Myometrial cell (primary cell): ENCODE results near the gene FUT2. TPM values are rescaled to one million over a fixed set of nuclear protein-coding genes. Genes with fewer than 3 reads are reported as not detected.

Source experiments
- total RNA-seq: library from RNA; depleted of rRNA; stranded (reverse); fragments of >200 nt; gene quantifications from 2 replicates; pipeline ENCODE4 v1.2.3, GENCODE V29; 2015

FUT2 gene
- total RNA-seq, result not detected in 2 replicates

GRCh38 chr19:48695743-48696352 is at the start of gene FUT2:
Gene FUT2 (plus strand): TSS chr19:48695971. CDS start chr19:48702957, 6,986 bp downstream.

DNA sequence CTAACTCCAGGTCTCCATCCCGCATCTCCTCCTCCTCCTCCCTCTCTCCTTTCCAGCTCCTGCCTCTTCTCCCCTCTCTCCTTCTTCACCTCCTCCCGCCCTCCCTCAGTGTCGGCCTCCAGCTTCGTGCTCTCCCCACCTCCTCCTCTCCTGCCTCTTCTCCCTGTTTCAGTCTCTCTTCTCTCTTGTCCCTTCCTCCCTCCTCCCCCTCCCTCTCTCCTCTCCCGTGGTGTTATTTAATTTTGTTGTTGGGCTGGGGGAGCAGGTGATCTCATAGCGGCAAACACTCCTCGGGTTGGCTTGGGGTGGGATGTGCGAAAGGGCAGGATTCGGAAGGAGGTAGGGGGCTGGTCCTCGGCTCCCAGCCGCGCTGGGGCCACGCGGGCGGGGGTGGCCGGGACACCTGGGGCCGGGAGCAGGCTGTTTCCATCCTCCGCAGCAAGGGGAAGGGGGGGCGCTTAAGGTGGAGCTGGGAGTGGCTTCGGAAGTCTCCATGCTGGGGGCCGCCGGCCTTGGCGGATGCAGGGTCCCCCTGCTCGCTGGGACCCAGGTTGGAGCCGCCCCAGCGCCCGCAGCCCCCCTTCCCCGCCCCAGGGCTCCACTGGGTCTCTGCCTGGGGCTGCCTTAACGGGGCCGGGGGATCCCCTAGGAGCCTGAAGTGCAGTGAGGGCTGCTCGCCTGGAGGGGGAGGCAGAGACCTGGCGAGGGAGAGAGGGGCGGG is 49.6 kb upstream of the FUT2 start, which contains the start of gene CA11:
Gene CA11, minus strand, starts transcription at position 187 of the 721 bp plus-strand sequence. CDS start 555 bp downstream, outside the sequence.

GRCh38 chr19:48672994-48673393 is 22.8 kb upstream of the FUT2 start, which contains the start of gene NTN5:
Gene NTN5 (minus strand): TSS chr19:48673017. CDS start chr19:48670986, 2,031 bp downstream.

DNA sequence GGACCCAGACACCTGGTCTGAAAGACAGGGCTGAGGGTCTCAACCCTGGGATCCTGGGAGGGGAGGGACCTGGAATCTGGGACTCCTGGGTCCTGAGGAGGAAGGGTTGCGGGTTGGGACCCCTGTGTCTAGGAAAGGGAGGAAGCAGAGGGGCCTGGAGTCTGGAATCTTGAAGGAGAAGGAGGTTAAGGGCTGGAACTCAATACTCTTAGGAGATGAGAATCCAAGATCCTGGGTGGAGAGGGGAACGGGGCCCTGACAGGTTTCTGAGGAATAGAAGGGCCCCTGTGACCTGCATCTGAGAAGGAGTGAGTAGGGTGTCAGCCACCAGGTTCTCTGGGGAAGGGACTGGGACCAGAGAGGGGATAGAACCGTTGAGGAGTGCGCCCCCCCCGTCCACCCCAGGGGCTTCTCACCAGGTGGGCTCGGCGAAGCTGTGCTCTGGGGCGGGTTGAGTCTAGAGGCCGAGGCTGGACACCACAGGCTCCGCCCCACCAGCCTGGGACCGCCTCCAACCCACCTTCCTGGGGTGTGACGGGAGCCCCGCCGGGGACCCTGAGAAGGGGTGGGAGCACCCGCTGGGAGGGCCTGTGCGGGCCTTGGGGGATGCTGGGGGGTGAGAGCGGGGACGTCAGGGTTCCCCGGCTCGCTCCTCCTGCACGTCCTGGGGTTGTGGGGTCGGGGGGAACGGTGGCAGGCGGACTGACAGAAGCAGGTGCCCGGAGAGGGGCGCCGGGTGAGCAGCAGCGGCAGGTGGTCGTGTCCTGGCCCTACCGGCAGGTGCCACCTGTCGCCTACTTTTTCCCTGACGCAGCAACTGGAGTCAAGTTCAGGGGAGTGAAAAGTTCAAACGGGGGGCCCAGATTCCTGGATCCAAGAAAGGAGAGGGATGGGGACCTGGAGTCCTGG is 23.7 kb downstream of the FUT2 start, which contains the start of gene MAMSTR:
Gene MAMSTR, minus strand, starts transcription at position 463 of the 909 bp plus-strand sequence. CDS start 694 bp downstream, outside the sequence.

DNA sequence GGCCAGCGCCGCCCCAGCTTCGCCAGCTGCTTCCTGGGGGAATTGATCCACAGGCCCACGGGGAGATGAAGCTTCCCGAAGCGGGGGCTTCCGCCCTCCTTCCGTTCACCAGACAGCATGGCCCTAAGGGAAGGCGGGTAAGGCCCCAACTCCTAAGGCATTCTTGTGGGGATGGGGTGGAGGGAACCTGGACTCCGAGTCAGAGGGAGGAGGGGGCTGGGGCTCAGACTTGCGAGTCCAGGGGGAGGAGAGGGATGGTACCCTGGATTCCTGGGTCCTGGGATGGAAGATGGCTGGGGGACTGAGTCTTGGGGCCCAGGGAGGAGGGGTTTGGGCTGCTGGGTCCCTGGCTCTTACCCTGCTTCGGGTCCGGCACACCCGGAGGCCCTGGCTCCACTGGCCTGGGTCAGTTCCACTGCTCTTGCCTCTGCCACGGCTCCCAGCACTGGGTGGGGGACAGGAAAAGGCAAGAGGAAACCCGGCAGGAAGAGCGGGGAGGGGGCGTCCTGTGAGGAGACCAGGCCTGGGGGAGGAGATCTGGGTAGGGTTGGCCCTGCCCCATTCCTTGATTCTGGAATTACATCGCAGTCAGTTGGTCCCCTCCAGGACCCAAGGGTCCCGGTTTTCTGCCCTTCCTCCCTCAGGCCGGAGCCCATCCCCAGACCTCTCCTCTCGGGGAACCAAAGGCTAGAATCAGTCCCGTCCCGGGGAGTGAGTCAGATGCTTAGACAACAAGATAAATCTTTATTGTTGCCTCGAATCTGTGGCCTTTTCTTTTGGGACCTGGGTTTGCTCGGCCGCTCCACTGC is 44.6 kb downstream of the FUT2 start, which contains the start of gene RASIP1:
Gene RASIP1, minus strand, starts transcription at position 447 of the 809 bp plus-strand sequence. Its CDS starts 328 bp downstream, at position 119.

GRCh38 chr19:48746738-48747575 is 51.2 kb downstream of the FUT2 start, which contains the start of gene IZUMO1:
Gene IZUMO1 (minus strand): TSS chr19:48746909. CDS start chr19:48745859, 1,050 bp downstream.

DNA sequence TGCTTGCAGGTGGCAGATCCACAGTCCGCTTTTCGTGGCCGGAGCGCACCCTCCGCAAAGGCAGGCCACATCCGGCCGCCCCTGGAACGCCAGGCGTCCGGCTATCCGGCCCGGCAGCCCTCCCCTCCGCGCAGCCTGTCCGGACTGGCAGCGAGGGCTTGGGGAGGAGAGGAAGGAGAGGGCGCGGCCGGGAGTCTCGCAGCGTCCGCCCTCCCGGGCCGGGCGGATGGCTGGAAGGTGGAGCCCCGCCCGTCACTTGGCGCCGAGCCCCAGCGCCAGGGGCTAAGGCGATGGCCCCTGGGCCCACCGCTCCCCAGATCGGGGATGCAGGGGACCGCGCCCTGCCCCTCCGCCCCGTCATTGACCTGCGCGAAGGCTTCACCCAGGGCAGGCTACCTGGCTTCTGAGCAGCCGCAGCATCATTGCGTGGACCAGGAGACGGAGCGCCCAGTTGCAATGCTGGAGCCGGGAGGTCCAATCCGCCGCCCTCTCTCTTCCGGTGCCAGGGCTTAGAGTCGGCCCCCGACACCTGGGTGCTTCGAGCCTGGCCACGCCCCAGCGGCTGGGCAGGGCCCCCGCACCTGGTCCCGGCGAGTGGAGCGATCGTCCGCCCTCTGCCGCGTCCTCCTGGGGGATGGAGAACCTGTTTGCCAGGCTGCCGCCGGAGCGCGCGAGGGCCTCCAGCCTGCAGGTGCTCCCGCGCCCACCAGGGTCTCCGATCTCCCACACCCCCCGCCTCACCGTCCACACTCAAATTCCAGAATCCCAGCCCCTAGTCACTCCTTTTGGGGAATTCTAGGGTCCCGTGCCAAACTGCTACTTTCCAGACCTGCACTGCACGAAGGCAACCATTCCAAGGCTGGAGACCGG is 57.0 kb downstream of the FUT2 start, which contains the start of gene FUT1:
Gene FUT1, minus strand, starts transcription at position 146 of the 870 bp plus-strand sequence. CDS start 1,360 bp downstream, outside the sequence.

GRCh38 chr19:48755084-48755641 is 59.4 kb downstream of the FUT2 start, which contains the start of gene FGF21:
Gene FGF21 (plus strand): TSS chr19:48755524. CDS start chr19:48756237, 713 bp downstream.

Other genes with a start within 250 kb of the FUT2 start
- 30.3 and 39.0 TPM in 2 replicates for gene GRWD1, start 250.0 kb upstream of the FUT2 start, total RNA-seq
- under 0.01 and 0.35 TPM in 2 replicates for gene KCNJ14, start 240.4 kb upstream of the FUT2 start, total RNA-seq
- 22.7 and 38.3 TPM in 2 replicates for gene CYTH2, start 226.6 kb upstream of the FUT2 start, total RNA-seq
- not detected in 2 replicates for gene LMTK3, start 184.1 kb upstream of the FUT2 start, total RNA-seq
- not detected in 2 replicates for gene SULT2B1, start 143.8 kb upstream of the FUT2 start, total RNA-seq
- gene SPACA4, start 89.2 kb upstream of the FUT2 start, total RNA-seq, result not detected in 2 replicates
- gene FAM83E, start 80.9 kb upstream of the FUT2 start, total RNA-seq, result not detected in 2 replicates
- 2,698 and 2,777 TPM in 2 replicates for gene RPL18, start 76.8 kb upstream of the FUT2 start, total RNA-seq
- gene SPHK2, start 76.5 kb upstream of the FUT2 start, total RNA-seq, result 11.0 and 14.4 TPM in 2 replicates
- 5.5 and 9.5 TPM in 2 replicates for gene DBP, start 58.6 kb upstream of the FUT2 start, total RNA-seq
- 1.2 TPM in 1 of 2 replicates, not detected in the other for gene CA11, start 49.8 kb upstream of the FUT2 start, total RNA-seq
- gene NTN5, start 23.0 kb upstream of the FUT2 start, total RNA-seq, result not detected in 2 replicates
- 2.7 and 4.9 TPM in 2 replicates for gene MAMSTR, start 23.8 kb downstream of the FUT2 start, total RNA-seq
- 4.1 and 6.3 TPM in 2 replicates for gene RASIP1, start 44.6 kb downstream of the FUT2 start, total RNA-seq
- gene IZUMO1, start 50.9 kb downstream of the FUT2 start, total RNA-seq, result not detected in 2 replicates
- under 0.01 and 0.86 TPM in 2 replicates for gene FUT1, start 56.7 kb downstream of the FUT2 start, total RNA-seq
- gene FGF21, start 59.6 kb downstream of the FUT2 start, total RNA-seq, result not detected in 2 replicates
- gene BCAT2, start 115.1 kb downstream of the FUT2 start, total RNA-seq, result 65.0 and 83.0 TPM in 2 replicates
- 2.3 and 8.2 TPM in 2 replicates for gene HSD17B14, start 140.5 kb downstream of the FUT2 start, total RNA-seq
- gene PLEKHA4, start 172.6 kb downstream of the FUT2 start, total RNA-seq, result 24.3 and 32.3 TPM in 2 replicates
- 35.1 and 39.8 TPM in 2 replicates for gene PPP1R15A, start 176.4 kb downstream of the FUT2 start, total RNA-seq
- not detected in 2 replicates for gene TULP2, start 202.8 kb downstream of the FUT2 start, total RNA-seq
- 188 and 245 TPM in 2 replicates for gene NUCB1, start 204.3 kb downstream of the FUT2 start, total RNA-seq
- not detected in 2 replicates for gene DHDH, start 237.7 kb downstream of the FUT2 start, total RNA-seq